Kidney (tissue), 14 donors: ENCODE results near the gene SYTL5. TPM values are rescaled to one million over a fixed set of nuclear protein-coding genes. Genes with fewer than 3 reads are reported as not detected.

Experiments
- DNase-seq, 5 donors: peaks; one replicate each; pipeline ENCODE4 v3.0.0-alpha.2; 2013 to 2020
- FAIRE-seq: peaks from 2 replicates; lab custom pipeline; 2012; peaks lifted over from hg19 to GRCh38; lab: Jason Lieb, UNC
- H3K27ac ChIP-seq, 2 donors: one replicate each; pipeline ENCODE4 v1.7.0; 2013; ENCODE audit warnings: low read depth in 2 of 2, low read length in 2 of 2, inconsistent platforms in 1 of 2
- H3K27me3 ChIP-seq: one replicate; pipeline ENCODE4 v1.7.1; 2013; ENCODE audit warnings: low read length, inconsistent platforms; ENCODE audit not compliant: control insufficient read depth, insufficient read depth
- H3K36me3 ChIP-seq, 3 donors: one replicate each; pipeline versions ENCODE4 v1.7.0 to v1.7.1; 2013; ENCODE audit warnings: low read length in 3 of 3, control low read depth in 1 of 3, inconsistent platforms in 1 of 3; ENCODE audit not compliant: insufficient read depth in 3 of 3, control insufficient read depth in 2 of 3
- H3K4me1 ChIP-seq, 3 donors: one replicate each; pipeline versions ENCODE4 v1.7.0 to v1.7.1; 2013; ENCODE audit warnings: low read length in 3 of 3, inconsistent platforms in 1 of 3, low read depth in 1 of 3; ENCODE audit not compliant: control insufficient read depth in 2 of 3, insufficient read depth in 2 of 3
- H3K4me3 ChIP-seq, 3 donors: one replicate each; pipeline versions ENCODE4 v1.7.0 to v1.8.1; 2013; ENCODE audit warnings: low read length in 3 of 3, control low read depth in 1 of 3, inconsistent platforms in 1 of 3
- H3K9ac ChIP-seq, 3 donors: one replicate each; pipeline versions ENCODE4 v1.7.0 to v1.7.1; 2013; ENCODE audit warnings: low read length in 3 of 3, control low read depth in 1 of 3, inconsistent platforms in 1 of 3
- H3K9me3 ChIP-seq, 3 donors: one replicate each; pipeline versions ENCODE4 v1.7.0 to v1.7.1; 2013; ENCODE audit warnings: low read length in 3 of 3, control low read depth in 1 of 3, inconsistent platforms in 1 of 3; ENCODE audit not compliant: control insufficient read depth in 2 of 3, insufficient read depth in 1 of 3
- CTCF ChIP-seq: IDR thresholded peaks from 3 replicates; pipeline ENCODE4 v1.5.1; 2012; ENCODE audit warnings: mild to moderate bottlenecking, moderate library complexity, borderline replicate concordance; ENCODE audit not compliant: insufficient read depth; ENCODE audit errors: extremely low read depth
- intact Hi-C: fragments of 100-400 bp; cut with DNase I; formaldehyde crosslinking; loops from one replicate; pipeline ENCODE4 v1.11.1; 2022
- polyA plus RNA-seq: library from polyadenylated mRNA; stranded (reverse); fragments of 350-450 nt; fragmentation: Illumina TruSeq; extraction: RNeasy Lipid Tissue Mini Kit (QIAGEN cat#74804); gene quantifications from one replicate; pipeline ENCODE4 v1.2.3, GENCODE V29; 2014; ENCODE audit warnings: low read depth, low replicate concordance; ENCODE audit not compliant: insufficient read depth
- total RNA-seq: library from RNA; stranded (reverse); fragmentation: NEBNext Ultra II Directional; extraction: Animal tissue kit (Norgen Biotek cat#: 25700); gene quantifications from one replicate; pipeline ENCODE4 v1.2.1, GENCODE V29; 2021
- donor health status: control.
- donor health status: control.
- donor health status: control.
- donor health status: control.
- donor health status: control.
- donor health status: DM: yes; HTN: yes; CAD: no.
- donor health status: Normal renal cell carcinoma (clear cell type).

SYTL5 gene
- total and polyA plus RNA-seq, 2 donors from 2014 or later = 0.65 to 0.69 TPM

- H3K9ac ChIP-seq = no peak overlapping the region
- no peak overlapping the region for H3K27ac ChIP-seq
- FAIRE-seq = no peak
- no peak for DNase-seq
- no peaks in the 10 kb centered on the region for H3K36me3 ChIP-seq
- no peaks in the 10 kb centered on the region for H3K27me3 ChIP-seq
- H3K4me1 ChIP-seq = no peaks in the 10 kb centered on the region
- H3K4me3 ChIP-seq = no peak overlapping the region
- TF ChIP-seq CTCF = no peak
- H3K9me3 ChIP-seq = peaks cover 0 to 2% (median 0%) of the 10 kb centered on the region in 3 donors
- intact Hi-C loops = no loop called here
Measured at GRCh38 chrX:38095971-38096529, 89.7 kb downstream of the SYTL5 start.

GRCh38 chrX:38099688-38100087, 93.3 kb downstream of the SYTL5 start:
- no peaks in the 10 kb centered on the region for H3K27me3 ChIP-seq
- intact Hi-C loops = no loop called here
- no peak overlapping the region for H3K9ac ChIP-seq
- H3K4me1 ChIP-seq = no peaks in the 10 kb centered on the region
- no peaks in the 10 kb centered on the region for H3K36me3 ChIP-seq
- no peak overlapping the region for H3K27ac ChIP-seq
- no peak for TF ChIP-seq CTCF
- peaks cover 0 to 2% (median 0%) of the 10 kb centered on the region in 3 donors for H3K9me3 ChIP-seq
- FAIRE-seq (no peak), DNase-seq (no peak)
- no peak overlapping the region for H3K4me3 ChIP-seq

DNA sequence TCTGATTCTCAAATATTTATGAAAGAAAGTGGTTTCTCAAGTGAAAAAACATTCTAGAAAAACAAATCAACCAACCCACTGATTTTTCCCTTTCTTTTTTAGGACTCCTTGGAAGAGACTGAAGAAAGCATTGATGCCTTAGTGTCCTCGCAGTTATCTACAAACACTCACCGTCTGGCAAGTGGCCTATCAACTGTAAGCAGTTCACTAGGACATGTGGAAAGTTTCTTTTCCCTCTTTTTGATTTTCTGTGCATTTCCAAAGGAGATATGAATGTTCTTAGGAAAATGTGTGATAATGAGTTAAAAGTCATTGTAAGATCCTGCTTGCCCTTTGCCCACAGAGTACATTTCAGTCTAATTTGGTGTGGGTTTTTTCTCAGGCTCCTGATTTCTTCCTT, 95.9 kb downstream of the SYTL5 start:
- no peaks in the 10 kb centered on the region for H3K36me3 ChIP-seq
- no peak for TF ChIP-seq CTCF
- no peaks in the 10 kb centered on the region for H3K27me3 ChIP-seq
- peaks cover 0 to 2% (median 0%) of the 10 kb centered on the region in 3 donors for H3K9me3 ChIP-seq
- H3K4me3 ChIP-seq = no peak overlapping the region
- no peak overlapping the region for H3K9ac ChIP-seq
- no peaks in the 10 kb centered on the region for H3K4me1 ChIP-seq
- no peak for DNase-seq
- H3K27ac ChIP-seq = no peak overlapping the region
- FAIRE-seq = no peak
- intact Hi-C loops = no loop called here

DNA sequence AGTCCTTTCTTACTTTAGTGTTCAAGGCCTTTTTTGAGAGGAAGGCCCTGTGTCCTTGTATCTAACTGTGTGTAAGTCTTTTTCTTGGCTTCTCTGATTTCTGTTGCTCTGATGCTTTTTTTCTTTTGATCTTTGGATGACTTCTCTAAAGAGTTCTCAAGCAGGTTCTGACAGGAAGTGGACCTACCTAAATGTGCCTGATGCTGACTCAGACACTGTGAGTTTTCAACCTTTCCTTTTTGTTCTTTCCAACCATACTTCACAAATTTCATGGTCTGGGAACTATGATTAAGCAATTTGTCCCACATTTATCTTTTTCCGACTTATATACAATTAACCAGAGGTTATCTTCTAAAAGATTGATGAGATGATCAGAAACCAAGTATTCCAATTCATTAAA, 96.5 kb downstream of the SYTL5 start:
- no peak overlapping the region for H3K9ac ChIP-seq
- no peaks in the 10 kb centered on the region for H3K36me3 ChIP-seq
- TF ChIP-seq CTCF = no peak
- H3K4me1 ChIP-seq = no peaks in the 10 kb centered on the region
- H3K27me3 ChIP-seq = no peaks in the 10 kb centered on the region
- intact Hi-C loops = no loop called here
- no peak overlapping the region for H3K27ac ChIP-seq
- FAIRE-seq (no peak), DNase-seq (no peak)
- peaks cover 0 to 2% (median 0%) of the 10 kb centered on the region in 3 donors for H3K9me3 ChIP-seq
- no peak overlapping the region for H3K4me3 ChIP-seq
